WI38 (cell line): ENCODE results near the gene ITGAD.

Source experiments
- H3K4me3 ChIP-seq: 2 replicates; pipeline ENCODE4 v1.5.1; 2011; ENCODE audit warnings: low read depth, mild to moderate bottlenecking, control low read depth, low read length
- TF ChIP-seq, protein P1 (sequence below): IDR thresholded peaks from 2 replicates; pipeline ENCODE4 v1.5.1; 2012; ENCODE audit warnings: low read depth, mild to moderate bottlenecking, control low read depth, low read length

The ITGAD gene

DNA sequence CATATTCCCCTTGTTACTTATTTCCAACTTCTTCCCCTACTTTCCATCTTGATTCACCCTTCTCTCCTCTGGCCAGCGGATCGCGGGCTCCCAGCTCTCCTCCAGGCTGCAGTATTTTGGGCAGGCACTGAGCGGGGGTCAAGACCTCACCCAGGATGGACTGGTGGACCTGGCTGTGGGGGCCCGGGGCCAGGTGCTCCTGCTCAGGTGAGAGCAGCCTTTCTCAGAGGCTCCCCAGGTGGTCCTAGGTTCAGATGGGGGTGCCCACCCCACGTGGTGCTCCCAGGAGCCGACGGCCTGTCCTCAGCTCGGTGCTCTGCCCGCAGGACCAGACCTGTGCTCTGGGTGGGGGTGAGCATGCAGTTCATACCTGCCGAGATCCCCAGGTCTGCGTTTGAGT lies 22.1 kb upstream of the ITGAD start:
- no peak overlapping the region for H3K4me3 ChIP-seq
- TF ChIP-seq, protein P1, sequence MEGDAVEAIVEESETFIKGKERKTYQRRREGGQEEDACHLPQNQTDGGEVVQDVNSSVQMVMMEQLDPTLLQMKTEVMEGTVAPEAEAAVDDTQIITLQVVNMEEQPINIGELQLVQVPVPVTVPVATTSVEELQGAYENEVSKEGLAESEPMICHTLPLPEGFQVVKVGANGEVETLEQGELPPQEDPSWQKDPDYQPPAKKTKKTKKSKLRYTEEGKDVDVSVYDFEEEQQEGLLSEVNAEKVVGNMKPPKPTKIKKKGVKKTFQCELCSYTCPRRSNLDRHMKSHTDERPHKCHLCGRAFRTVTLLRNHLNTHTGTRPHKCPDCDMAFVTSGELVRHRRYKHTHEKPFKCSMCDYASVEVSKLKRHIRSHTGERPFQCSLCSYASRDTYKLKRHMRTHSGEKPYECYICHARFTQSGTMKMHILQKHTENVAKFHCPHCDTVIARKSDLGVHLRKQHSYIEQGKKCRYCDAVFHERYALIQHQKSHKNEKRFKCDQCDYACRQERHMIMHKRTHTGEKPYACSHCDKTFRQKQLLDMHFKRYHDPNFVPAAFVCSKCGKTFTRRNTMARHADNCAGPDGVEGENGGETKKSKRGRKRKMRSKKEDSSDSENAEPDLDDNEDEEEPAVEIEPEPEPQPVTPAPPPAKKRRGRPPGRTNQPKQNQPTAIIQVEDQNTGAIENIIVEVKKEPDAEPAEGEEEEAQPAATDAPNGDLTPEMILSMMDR: no peak

DNA sequence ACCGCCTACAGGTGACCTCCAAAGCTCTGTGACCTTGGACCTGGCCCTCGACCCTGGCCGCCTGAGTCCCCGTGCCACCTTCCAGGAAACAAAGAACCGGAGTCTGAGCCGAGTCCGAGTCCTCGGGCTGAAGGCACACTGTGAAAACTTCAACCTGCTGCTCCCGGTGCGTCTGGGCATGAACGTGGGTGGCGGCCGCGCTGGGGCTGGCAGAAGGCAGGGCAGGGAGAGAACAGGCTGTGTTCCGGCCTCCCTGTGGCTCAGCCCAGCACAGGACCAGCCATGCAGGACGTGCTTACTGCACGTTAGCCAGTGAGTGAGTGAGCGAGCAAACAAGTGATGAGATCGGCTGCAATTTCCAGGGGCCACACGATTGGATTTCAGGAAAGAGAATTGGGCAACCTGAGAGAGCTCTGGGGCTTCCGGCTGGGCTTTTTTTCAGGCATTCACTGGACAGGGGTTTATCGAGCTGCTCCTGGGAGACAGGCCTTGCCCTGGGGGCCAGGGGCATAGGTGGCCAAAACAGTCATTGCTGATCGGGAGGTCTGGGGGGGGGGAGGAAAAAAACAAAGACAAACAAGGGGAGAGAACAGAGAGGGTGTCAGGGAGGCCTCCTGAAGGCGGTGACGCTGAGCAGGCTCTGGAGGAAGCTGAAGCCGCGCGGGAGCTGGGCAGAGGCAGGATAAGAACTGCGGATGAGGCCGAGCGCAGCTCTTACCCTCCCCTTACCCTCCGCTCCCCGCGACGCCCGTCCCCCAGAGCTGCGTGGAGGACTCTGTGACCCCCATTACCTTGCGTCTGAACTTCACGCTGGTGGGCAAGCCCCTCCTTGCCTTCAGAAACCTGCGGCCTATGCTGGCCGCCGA lies 21.3 kb upstream of the ITGAD start:
- no peak overlapping the region for H3K4me3 ChIP-seq
- TF ChIP-seq, protein P1: no peak

DNA sequence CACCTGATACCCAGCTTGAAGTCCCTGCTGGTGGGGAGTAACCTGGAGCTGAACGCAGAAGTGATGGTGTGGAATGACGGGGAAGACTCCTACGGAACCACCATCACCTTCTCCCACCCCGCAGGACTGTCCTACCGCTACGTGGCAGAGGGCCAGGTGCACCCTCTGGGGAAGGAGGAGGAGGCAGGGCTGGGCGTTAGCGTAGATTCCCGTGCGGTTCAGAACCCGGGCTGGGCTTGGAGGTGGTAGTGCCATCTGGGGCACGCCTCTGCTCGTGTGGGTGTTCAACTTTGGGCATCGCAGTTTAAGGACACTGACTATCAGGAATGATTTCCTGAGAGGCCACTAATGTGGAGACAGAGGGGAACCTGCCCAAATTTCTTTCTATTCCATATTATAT lies 19.9 kb upstream of the ITGAD start:
- TF ChIP-seq, protein P1: no peak

DNA sequence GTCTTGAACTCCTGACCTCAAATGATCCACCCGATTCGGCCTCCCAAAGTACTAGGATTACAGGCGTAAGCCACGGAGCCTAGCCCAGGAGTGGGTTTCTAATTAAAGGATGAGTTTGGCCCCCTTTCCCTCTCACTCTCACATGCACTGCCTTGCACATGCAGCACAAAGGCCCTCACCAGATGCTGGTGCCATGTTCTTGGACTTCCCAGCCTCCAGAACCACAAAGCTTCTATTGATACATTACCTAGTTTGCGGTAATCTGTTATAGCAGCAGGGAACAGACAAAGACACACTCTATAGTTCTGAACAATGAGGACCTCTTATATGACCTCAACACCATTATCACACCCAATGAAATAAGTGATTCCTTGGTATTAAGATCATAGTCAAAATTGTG lies 17.9 kb upstream of the ITGAD start:
- TF ChIP-seq, protein P1: no peak
- H3K4me3 ChIP-seq: no peak overlapping the region

More for the DNA sequence above, 19.9 kb upstream of the ITGAD start:
- no peak overlapping the region for H3K4me3 ChIP-seq

DNA sequence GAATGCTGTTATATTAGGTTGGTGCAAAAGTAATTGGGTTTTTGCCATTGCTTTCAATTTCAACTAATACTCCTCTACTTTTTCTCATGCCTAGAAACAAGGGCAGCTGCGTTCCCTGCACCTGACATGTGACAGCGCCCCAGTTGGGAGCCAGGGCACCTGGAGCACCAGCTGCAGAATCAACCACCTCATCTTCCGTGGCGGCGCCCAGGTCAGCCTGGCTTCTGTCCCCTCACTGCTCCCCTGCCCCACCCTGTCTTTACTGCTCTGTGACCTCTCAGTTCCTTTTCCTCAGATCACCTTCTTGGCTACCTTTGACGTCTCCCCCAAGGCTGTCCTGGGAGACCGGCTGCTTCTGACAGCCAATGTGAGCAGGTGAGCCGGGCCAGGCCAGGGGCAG lies 16.4 kb upstream of the ITGAD start:
- no peak overlapping the region for H3K4me3 ChIP-seq
- TF ChIP-seq, protein P1: no peak

DNA sequence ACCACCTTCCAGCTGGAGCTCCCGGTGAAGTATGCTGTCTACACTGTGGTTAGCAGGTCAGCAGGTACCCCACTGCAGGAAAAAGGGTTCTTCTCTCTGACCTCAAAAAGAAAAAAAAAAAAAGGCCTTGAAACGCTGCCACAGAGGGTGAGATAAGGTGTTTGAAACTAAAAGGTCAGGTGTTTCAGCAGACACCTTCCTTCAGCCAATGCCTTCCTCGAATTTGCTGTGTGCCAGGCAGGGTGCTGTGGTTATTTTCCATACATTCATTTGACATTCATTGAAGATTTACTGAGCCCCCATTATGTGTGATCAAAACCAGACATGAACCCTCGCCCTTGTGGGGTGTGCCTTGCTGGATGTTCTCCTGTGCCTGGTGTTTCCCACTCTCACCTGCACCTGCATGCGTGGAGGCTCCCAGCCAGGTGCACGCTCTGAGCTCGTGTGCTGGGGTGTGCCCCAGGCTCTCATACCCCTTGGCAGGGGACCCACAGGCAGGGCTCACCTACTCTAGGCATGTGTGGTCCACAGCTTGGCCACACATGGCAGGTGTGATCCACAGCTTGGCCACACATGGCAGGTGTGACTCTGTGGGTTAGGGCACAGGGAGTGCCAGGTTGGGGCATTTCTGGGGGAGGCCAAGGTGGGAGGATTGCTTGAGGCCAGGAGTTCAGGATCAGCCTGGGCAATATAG lies 15.8 kb upstream of the ITGAD start:
- TF ChIP-seq, protein P1: no peak

DNA sequence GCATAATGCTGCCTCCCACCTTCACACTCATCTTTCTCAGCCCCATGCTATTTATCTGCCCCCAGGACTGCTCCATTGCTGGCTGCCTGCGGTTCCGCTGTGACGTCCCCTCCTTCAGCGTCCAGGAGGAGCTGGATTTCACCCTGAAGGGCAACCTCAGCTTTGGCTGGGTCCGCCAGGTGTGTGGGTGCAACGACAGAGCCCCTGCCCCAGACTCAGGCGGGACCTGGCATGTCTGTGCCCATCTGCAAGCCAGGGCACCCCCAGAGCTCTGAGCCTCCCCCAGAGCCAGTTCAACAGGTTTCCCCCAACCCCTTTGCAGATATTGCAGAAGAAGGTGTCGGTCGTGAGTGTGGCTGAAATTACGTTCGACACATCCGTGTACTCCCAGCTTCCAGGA lies 12.9 kb upstream of the ITGAD start:
- no peak overlapping the region for H3K4me3 ChIP-seq
- TF ChIP-seq, protein P1: no peak

More for the DNA sequence above, 15.8 kb upstream of the ITGAD start:
- H3K4me3 ChIP-seq: no peak overlapping the region
